Heart left ventricle (tissue), 16 donors: Measurements from ENCODE around the gene ARHGEF40. TPM values are rescaled to one million over a fixed set of nuclear protein-coding genes. Genes with fewer than 3 reads are reported as not detected.

Experiments used
- ATAC-seq, 4 donors: fragments of 200-7000 bp; cut with Tn5 transposase; one replicate each; pipeline ENCODE4 v1.9.1; 2020 to 2022; ENCODE audit warnings: moderate library complexity in 4 of 4, mild to moderate bottlenecking in 3 of 4, moderate number of reproducible peaks in 1 of 4
- DNase-seq, 5 donors: peaks; one replicate each; pipeline ENCODE4 v3.0.0-alpha.2; 2020
- H3K27ac ChIP-seq, 12 donors: fragments of 200-600 bp; sonication (generic) in 4 of 12; one replicate each; pipeline versions ENCODE4 v1.5.0 to v1.8.0; 2016 to 2022; ENCODE audit warnings: mild to moderate bottlenecking in 2 of 12
- H3K27me3 ChIP-seq, 9 donors: fragments of 200-600 bp; sonication (generic) in 2 of 9; one replicate each; pipeline versions ENCODE4 v1.5.1 to v1.8.0; 2016 to 2022; ENCODE audit warnings: mild to moderate bottlenecking in 3 of 9
- H3K36me3 ChIP-seq, 9 donors: fragments of 200-600 bp; sonication (generic) in 2 of 9; one replicate each; pipeline versions ENCODE4 v1.5.0 to v1.8.0; 2018 to 2022; ENCODE audit warnings: mild to moderate bottlenecking in 2 of 9
- H3K4me1 ChIP-seq, 12 donors: fragments of 200-600 bp; sonication (generic) in 4 of 12; one replicate each; pipeline versions ENCODE4 v1.5.0 to v1.8.0; 2016 to 2022; ENCODE audit warnings: mild to moderate bottlenecking in 3 of 12
- H3K4me3 ChIP-seq, 12 donors: fragments of 200-600 bp; sonication (generic) in 4 of 12; one replicate each; pipeline versions ENCODE4 v1.5.0 to v1.8.0; 2017 to 2022; ENCODE audit warnings: mild to moderate bottlenecking in 9 of 12, moderate library complexity in 4 of 12
- H3K9me3 ChIP-seq, 12 donors: fragments of 200-600 bp; sonication (generic) in 4 of 12; one replicate each; pipeline versions ENCODE4 v1.5.0 to v1.8.0; 2016 to 2022; ENCODE audit warnings: mild to moderate bottlenecking in 1 of 12
- CTCF ChIP-seq, 12 donors: fragments of 200-600 bp; sonication (generic) in 4 of 12; IDR thresholded peaks; one replicate each; pipeline versions ENCODE4 v1.5.0 to v1.8.0; 2018 to 2022; ENCODE audit warnings: antibody characterized with exemption in 12 of 12, mild to moderate bottlenecking in 5 of 12
- POLR2A ChIP-seq, 2 donors: fragments of 450-650 bp; IDR thresholded peaks; one replicate each; pipeline ENCODE4 v1.6.1; 2017; ENCODE audit warnings: antibody characterized with exemption in 2 of 2, mild to moderate bottlenecking in 2 of 2, moderate library complexity in 2 of 2
- WGBS, 4 donors: extraction: QIAGEN DNeasy Blood & Tissue Kit in 2 of 4; methylation state at CpG; one replicate each; pipeline versions ENCODE4 v1.1.5 to v1.1.7; 2013 to 2018; 5-methylcytosine and 5-hydroxymethylcytosine counted together
- intact Hi-C, 10 donors: fragments of 100-400 bp; cut with DNase I; formaldehyde crosslinking; loops; one replicate each; pipeline versions ENCODE4 v1.11.1 to v1.14.2; 2022
- polyA plus RNA-seq, 2 donors: library from polyadenylated mRNA; stranded (reverse); fragments of 200-250 nt; gene quantifications; one replicate each; pipeline ENCODE4 v1.2.3, GENCODE V29; 2013
- total RNA-seq, 9 donors: library from RNA; depleted of rRNA in 2 of 9; stranded (reverse); fragments of >200 nt in 2 of 9; fragmentation: NEBNext Ultra II Directional in 3 of 9; extraction: Animal tissue kit (Norgen Biotek cat#: 25700) in 3 of 9; gene quantifications; one replicate each; pipeline versions ENCODE4 v1.1.0 to v1.2.4, GENCODE V29; 2016 to 2023
- donor health status: ischemic (EF 13 %, LVEDD 7.1; RV severe dilation, severe dysfunction).
- donor health status: healthy with polysubstance abuse.
- donor health status: DM: no; HTN: yes; CAD: no.
- donor health status: DM: no; HTN: no; CAD: no.
- donor health status: ischemic (EF 25% LVEDD 6.9; RV normal size, moderate dysfunction).
- donor health status: ischemic (EF 25% LVEDD 5.7; RV mildly dilated, moderate dysfunction).
- donor health status: healthy.
- donor health status: DM: yes; HTN: yes; CAD: no.
- donor health status: ischemic (EF 35%, LVEDD 5.7; RV mildly dilated, moderate dysfunction).
- donor health status: nonischemic (EF 11% LVEDD 7.7; RV severe dilation, severe dysfunction).
- donor health status: DM: yes; HTN: yes; CAD: no.
- donor health status: PGD.
- donor health status: ischemic (EF 29% LVEDD 5.4; RV normal size, mild dysfunction).
- donor health status: nonischemic (EF 23%, LVEDD 6.1; RV moderate dilation, normal function).

The ARHGEF40 gene
- total and polyA plus RNA-seq, 11 donors, result 15.5 to 31.5 (median 18.7) TPM

- Histone ChIP-seq H3K27ac (peak within 1 kb of the TSS in 3 of 12 donors; percentile 87 to 94 (median 93)), H3K4me1 (peaks cover 0 to 53% (median 39%) of the 10 kb centered on the region in 12 donors)
Measured at GRCh38 chr14:21100931-21101330, 30.8 kb downstream of the ARHGEF40 start, which contains the start of gene TMEM253. Gene TMEM253 (plus strand): TSS chr14:21101066. CDS start chr14:21101344, 278 bp downstream.

GRCh38 chr14:21101802-21102413 is 31.8 kb downstream of the ARHGEF40 start:
- no peak for DNase-seq
- Histone ChIP-seq H3K27ac (no peak overlapping the region), H3K4me1 (peaks cover 0 to 57% (median 43%) of the 10 kb centered on the region in 12 donors), H3K36me3 (no peaks in the 10 kb centered on the region), H3K9me3 (no peaks in the 10 kb centered on the region), H3K27me3 (no peaks in the 10 kb centered on the region), H3K4me3 (no peak overlapping the region)
- WGBS, 4 donors, result 80 to 87% (median 86%) methylated on average over 8 of the region's 8 CpGs
- intact Hi-C loops, result loop anchor here in 7 of 10 donors (5.0 to 10.0 kb wide), 9 partner anchors 35 to 637 kb away; partner anchors contain the start of genes RNASE4 (in 3 of the 7), ANG (in 2 of the 7), PIP4P1 (in 1 of the 7) and PNP (in 1 of the 7)
- no peak for ATAC-seq
- TF ChIP-seq CTCF (IDR thresholded peaks at IDR 0.05) (no peak), POLR2A (IDR thresholded peaks at IDR 0.05) (no peak)

More at GRCh38 chr14:21100931-21101330, 30.8 kb downstream of the ARHGEF40 start, which contains the start of gene TMEM253:
- H3K9me3 ChIP-seq, result no peaks in the 10 kb centered on the region
- DNase-seq, result no peak
- no peak for TF ChIP-seq CTCF (IDR thresholded peaks at IDR 0.05)
- no peak for TF ChIP-seq POLR2A (IDR thresholded peaks at IDR 0.05)
- H3K36me3 ChIP-seq, result no peaks in the 10 kb centered on the region
- no peak within 1 kb of the TSS for H3K4me3 ChIP-seq
- WGBS, 4 donors, result 89 to 95% (median 93%) methylated on average over 5 of the region's 5 CpGs
- intact Hi-C loops, result loop anchor here in 7 of 10 donors (5.0 to 10.0 kb wide), 9 partner anchors 34 to 636 kb away; partner anchors contain the start of genes RNASE4 (in 3 of the 7), ANG (in 2 of the 7), PIP4P1 (in 1 of the 7) and PNP (in 1 of the 7)
- no peak for ATAC-seq
- no peaks in the 10 kb centered on the region for H3K27me3 ChIP-seq

- H3K4me3 ChIP-seq, result peak overlapping the region in 11 of 12 donors; percentile 61 to 88 (median 73)
- H3K36me3 ChIP-seq, result no peaks in the 10 kb centered on the region
- TF ChIP-seq POLR2A (IDR thresholded peaks at IDR 0.05) (no peak), CTCF (IDR thresholded peaks at IDR 0.05) (no peak)
- WGBS, 4 donors, result 19 to 26% (median 23%) methylated on average over 9 of the region's 9 CpGs
- no peaks in the 10 kb centered on the region for H3K27me3 ChIP-seq
- peak overlapping the region in 10 of 12 donors; percentile 95 to 100 (median 97) for H3K27ac ChIP-seq
- DNase-seq, result no peak
- H3K9me3 ChIP-seq, result no peaks in the 10 kb centered on the region
- ATAC-seq, result no peak
- intact Hi-C loops, result loop anchor here in 7 of 10 donors (5.0 to 10.0 kb wide), 9 partner anchors 35 to 638 kb away; partner anchors contain the start of genes RNASE4 (in 3 of the 7), ANG (in 2 of the 7), PIP4P1 (in 1 of the 7) and PNP (in 1 of the 7)
- peaks cover 0 to 55% (median 37%) of the 10 kb centered on the region in 12 donors for H3K4me1 ChIP-seq
Measured at GRCh38 chr14:21102521-21103410, 32.7 kb downstream of the ARHGEF40 start.
